ENCODE results near the gene RNF166.

Gene RNF166

DNA sequence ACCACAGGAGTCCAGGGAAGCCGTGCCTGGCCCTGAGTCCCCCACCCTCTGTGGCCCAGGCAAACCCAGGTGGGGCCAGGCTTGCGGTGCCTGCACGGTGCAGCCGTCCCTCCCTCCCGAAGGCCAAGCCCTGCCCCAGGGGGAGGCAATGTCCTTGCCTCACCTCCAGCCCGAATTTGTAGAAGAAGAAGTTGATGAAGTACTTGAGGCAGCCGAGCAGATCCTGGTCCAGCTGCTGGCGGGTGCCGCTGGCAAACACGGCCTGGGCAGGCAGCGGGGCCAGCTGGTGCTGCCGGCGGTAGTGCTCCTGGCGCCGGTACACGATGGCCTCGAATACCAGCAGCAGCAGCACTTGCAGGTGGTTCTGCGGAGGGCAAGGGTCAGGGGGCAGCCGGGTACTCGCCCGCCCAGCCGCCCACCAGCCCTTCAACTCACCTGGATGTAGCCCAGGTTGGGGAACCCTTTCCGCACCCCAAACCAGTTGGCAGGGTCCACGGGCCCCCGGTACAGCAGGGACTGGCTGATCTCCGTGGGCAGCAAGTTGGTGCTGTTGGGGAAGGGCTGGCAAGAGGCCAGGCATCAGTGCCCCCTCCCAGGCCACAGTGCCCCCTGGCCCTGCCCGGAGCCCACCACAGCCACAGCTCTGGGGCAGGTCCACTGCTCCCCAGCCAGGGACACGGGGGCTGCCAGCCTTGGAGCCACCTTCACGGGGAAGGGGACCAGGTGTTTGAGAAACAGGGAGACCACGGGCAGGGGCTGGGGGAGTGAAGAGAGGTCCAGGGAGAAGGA lies 26.2 kb upstream of the RNF166 start:
- TF ChIP-seq, protein P1, sequence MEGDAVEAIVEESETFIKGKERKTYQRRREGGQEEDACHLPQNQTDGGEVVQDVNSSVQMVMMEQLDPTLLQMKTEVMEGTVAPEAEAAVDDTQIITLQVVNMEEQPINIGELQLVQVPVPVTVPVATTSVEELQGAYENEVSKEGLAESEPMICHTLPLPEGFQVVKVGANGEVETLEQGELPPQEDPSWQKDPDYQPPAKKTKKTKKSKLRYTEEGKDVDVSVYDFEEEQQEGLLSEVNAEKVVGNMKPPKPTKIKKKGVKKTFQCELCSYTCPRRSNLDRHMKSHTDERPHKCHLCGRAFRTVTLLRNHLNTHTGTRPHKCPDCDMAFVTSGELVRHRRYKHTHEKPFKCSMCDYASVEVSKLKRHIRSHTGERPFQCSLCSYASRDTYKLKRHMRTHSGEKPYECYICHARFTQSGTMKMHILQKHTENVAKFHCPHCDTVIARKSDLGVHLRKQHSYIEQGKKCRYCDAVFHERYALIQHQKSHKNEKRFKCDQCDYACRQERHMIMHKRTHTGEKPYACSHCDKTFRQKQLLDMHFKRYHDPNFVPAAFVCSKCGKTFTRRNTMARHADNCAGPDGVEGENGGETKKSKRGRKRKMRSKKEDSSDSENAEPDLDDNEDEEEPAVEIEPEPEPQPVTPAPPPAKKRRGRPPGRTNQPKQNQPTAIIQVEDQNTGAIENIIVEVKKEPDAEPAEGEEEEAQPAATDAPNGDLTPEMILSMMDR (IDR thresholded peaks at IDR 0.05; ENCODE audit: low read depth, low read length, missing control alignments), result no peak
- in situ Hi-C loops (cut with HindIII; ENCODE audit: low sequenced_read_pairs), result no loop called here
- H3K4me3 ChIP-seq (ENCODE audit: low read depth, low read length), result no peak overlapping the region
- DNase-seq (ENCODE audit: low read depth), result no peak

DNA sequence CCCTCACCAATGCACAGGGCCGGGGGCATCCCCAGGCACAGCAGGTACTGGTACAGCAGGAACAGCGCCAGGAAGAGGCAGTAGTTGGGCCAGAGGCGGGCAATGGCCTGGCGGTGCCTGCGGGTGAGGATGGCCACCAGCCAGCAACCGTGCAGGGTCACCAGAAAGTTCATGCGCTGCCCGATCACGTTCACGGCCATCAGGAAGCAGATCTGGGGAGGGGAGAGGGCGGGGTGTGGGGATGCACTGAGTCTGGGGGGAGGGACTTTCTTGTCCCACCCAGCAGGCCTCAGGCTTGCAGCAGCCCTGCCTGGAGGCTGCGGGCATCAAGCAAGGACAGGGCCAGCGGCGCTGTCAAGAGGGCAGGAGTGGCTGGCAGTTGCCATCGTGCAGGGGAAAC lies 25.5 kb upstream of the RNF166 start:
- in situ Hi-C loops (cut with HindIII; ENCODE audit: low sequenced_read_pairs), result no loop called here
- TF ChIP-seq, protein P1 (IDR thresholded peaks at IDR 0.05; ENCODE audit: low read depth, low read length, missing control alignments), result no peak
- H3K4me3 ChIP-seq (ENCODE audit: low read depth, low read length), result no peak overlapping the region

DNA sequence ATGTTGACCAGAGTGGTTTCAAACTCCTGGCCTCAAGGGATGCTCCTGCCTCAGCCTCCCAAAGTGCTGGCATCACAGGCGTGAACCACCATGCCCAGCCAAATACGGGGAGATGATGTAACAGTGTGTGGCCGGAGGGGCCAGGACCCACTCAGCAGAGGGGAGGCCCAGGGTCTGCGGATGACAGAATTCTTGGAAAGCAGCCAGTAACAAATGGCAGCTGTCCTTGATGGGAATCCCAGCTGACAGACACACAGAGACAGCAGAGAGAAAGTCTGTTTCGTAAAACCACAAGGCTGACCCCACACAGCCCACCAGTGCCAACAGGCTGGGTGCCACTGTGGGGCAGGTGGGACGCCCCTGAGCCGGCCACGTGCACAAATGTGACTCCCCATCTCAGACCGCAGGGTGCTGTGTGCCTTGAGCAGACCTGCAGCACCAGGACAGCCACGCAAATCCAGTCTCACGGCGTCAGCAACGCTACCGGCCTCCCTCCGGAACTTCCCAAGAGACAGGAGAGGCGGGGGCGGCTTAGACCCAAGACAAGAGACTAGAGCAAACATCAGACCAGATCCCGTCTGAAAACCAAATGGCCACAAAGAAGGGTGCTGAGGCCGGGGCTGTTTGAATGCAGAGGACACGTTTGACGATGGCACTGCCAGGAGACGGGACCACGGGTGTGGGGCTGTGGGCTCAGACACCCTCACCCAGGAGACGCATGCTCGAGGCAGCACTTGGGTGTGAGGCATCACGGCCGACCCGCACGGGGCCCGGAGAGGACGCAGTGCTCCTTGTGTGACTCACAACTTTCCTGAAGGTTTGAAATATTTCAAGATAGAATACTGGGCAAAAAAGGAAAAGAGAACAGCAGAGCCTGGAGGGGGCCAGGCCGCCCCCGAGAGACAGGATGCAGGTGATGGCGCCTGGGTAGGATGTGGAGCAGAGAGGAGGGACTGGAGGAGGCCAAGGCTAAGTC lies 24.7 kb upstream of the RNF166 start:
- DNase-seq (ENCODE audit: low read depth), result no peak
- H3K4me3 ChIP-seq (ENCODE audit: low read depth, low read length), result no peak overlapping the region
- TF ChIP-seq, protein P1 (IDR thresholded peaks at IDR 0.05; ENCODE audit: low read depth, low read length, missing control alignments), result no peak
- in situ Hi-C loops (cut with HindIII; ENCODE audit: low sequenced_read_pairs), result no loop called here

More for the DNA sequence above, 25.5 kb upstream of the RNF166 start:
- DNase-seq (ENCODE audit: low read depth), result no peak

DNA sequence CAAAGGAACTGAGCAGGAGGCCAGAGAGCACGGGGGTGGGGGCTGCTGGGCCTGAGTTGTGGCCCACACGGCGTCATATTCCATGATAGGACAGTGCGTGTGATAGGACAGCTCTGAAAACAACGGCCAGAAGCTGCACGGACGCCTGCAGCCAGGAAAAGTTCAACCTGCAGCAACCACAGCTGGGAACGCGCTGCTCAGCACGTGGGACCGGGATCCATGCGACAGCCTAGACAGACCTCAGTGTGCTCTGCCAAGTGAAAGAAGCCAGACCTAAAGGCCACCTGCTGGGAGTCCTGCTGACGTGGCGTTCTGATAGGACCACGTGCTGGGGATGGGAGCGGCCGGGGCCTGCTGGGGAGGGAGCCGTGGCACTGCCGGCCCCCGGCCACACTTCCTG lies 21.7 kb upstream of the RNF166 start:
- no peak overlapping the region for H3K4me3 ChIP-seq (ENCODE audit: low read depth, low read length)
- TF ChIP-seq, protein P1 (IDR thresholded peaks at IDR 0.05; ENCODE audit: low read depth, low read length, missing control alignments), result no peak
- in situ Hi-C loops (cut with HindIII; ENCODE audit: low sequenced_read_pairs), result no loop called here
- peak; percentile 34 for DNase-seq (ENCODE audit: low read depth)

DNA sequence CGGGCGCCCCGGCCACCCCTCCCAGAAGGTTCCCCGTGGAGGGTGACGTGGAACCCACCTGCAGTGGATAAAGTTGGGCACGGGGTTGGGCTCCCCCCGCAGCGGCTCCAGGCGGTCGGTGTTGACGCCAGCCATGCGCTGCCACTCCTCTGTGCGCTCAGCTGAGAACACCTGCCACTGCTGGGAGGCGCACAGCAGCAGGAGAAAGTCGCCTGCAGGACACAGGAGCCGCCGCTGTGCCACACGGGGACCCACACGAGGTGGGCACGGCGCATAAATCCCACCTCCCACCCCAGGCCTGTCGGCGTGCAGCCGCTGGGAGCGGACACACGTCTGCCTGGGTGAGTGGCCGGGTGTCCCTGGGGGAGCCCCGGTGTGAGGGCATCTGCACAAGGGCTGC lies 20.8 kb upstream of the RNF166 start:
- TF ChIP-seq, protein P1 (IDR thresholded peaks at IDR 0.05; ENCODE audit: low read depth, low read length, missing control alignments), result no peak
- H3K4me3 ChIP-seq (ENCODE audit: low read depth, low read length), result no peak overlapping the region
- in situ Hi-C loops (cut with HindIII; ENCODE audit: low sequenced_read_pairs), result no loop called here
- DNase-seq (ENCODE audit: low read depth), result no peak

DNA sequence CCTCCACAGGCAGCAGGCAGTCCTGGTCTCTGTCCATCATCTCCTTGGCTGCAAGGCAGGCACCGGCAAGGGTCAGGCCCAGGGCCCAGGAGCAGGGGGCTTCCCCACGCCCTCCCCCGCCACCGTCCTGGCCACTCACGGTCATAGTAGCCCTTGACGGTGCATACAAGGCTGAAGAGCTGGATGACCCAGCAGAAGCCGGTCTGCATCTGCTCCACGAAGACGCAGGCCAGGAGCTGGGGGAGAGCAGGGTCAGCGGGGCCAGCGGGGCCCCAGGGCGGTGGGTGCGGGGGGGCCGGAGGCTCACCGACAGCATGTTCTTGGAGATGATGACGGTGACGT lies 20.2 kb upstream of the RNF166 start:
- TF ChIP-seq, protein P1 (IDR thresholded peaks at IDR 0.05; ENCODE audit: low read depth, low read length, missing control alignments), result no peak
- in situ Hi-C loops (cut with HindIII; ENCODE audit: low sequenced_read_pairs), result no loop called here
- H3K4me3 ChIP-seq (ENCODE audit: low read depth, low read length), result no peak overlapping the region
- no peak for DNase-seq (ENCODE audit: low read depth)
